Lower lobe of right lung (tissue), 2 donors: ENCODE results near the gene UTS2. TPM values are rescaled to one million over a fixed set of nuclear protein-coding genes. Genes with fewer than 3 reads are reported as not detected.

Experiments
- ATAC-seq, 2 donors: fragments of 200-7000 bp; cut with Tn5 transposase; one replicate each; pipeline ENCODE4 v1.9.1; 2020 to 2022; ENCODE audit warnings: mild to moderate bottlenecking in 2 of 2, moderate library complexity in 2 of 2
- DNase-seq: peaks from one replicate; pipeline ENCODE4 v3.0.0-alpha.2; 2020
- H3K27ac ChIP-seq: fragments of 200-600 bp; one replicate; pipeline ENCODE4 v1.8.0; 2022
- H3K27me3 ChIP-seq: fragments of 200-600 bp; one replicate; pipeline ENCODE4 v1.8.0; 2022; ENCODE audit warnings: low read depth
- H3K36me3 ChIP-seq: fragments of 200-600 bp; one replicate; pipeline ENCODE4 v1.8.0; 2022; ENCODE audit warnings: mild to moderate bottlenecking
- H3K4me1 ChIP-seq: fragments of 200-600 bp; one replicate; pipeline ENCODE4 v1.8.0; 2022
- H3K4me3 ChIP-seq: fragments of 200-600 bp; one replicate; pipeline ENCODE4 v1.8.0; 2022; ENCODE audit warnings: mild to moderate bottlenecking
- H3K9me3 ChIP-seq: fragments of 200-600 bp; one replicate; pipeline ENCODE4 v1.8.0; 2022
- intact Hi-C: fragments of 100-400 bp; cut with DNase I; formaldehyde crosslinking; loops from one replicate; pipeline ENCODE4 v1.11.0; 2022
- total RNA-seq: library from RNA; stranded (reverse); fragmentation: NEBNext Ultra II Directional; extraction: Animal tissue kit (Norgen Biotek cat#: 25700); gene quantifications from one replicate; pipeline ENCODE4 v1.2.1, GENCODE V29; 2021
- TF ChIP-seq, protein P1 (sequence below): fragments of 200-600 bp; IDR thresholded peaks from one replicate; pipeline ENCODE4 v1.8.0; 2022; ENCODE audit warnings: antibody characterized with exemption, mild to moderate bottlenecking
- donor health status: DM: no; HTN: yes; CAD: no; lungs with severe emphysema.

UTS2 gene
- total RNA-seq, 1 donor from 2014 or later: not detected

DNA sequence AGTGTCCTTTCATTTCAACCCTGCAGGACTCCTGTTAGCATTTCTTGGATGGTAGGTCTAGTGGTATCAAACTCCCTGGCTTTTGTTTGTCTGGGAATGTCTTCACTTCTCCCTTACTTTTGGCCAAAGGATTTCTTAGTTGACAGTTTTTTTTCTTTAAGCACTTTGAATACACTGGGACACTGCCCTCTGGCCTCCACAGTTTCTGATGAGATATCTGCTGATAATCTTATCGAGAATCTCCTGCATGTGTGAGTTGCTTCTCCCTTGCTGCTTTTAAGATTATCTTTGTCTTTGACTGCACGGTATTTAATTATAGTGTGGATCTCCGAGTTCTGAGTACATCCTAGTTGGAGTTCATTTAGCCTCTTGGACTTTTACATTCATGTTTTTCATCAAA is 13.3 kb downstream of the UTS2 start:
- peaks cover 9% of the 10 kb centered on the region for H3K9me3 ChIP-seq
- H3K4me1 ChIP-seq: no peaks in the 10 kb centered on the region
- no peak overlapping the region for H3K27ac ChIP-seq
- no peaks in the 10 kb centered on the region for H3K27me3 ChIP-seq
- no peak overlapping the region for H3K4me3 ChIP-seq
- intact Hi-C loops: no loop called here
- no peak for ATAC-seq
- TF ChIP-seq, protein P1, sequence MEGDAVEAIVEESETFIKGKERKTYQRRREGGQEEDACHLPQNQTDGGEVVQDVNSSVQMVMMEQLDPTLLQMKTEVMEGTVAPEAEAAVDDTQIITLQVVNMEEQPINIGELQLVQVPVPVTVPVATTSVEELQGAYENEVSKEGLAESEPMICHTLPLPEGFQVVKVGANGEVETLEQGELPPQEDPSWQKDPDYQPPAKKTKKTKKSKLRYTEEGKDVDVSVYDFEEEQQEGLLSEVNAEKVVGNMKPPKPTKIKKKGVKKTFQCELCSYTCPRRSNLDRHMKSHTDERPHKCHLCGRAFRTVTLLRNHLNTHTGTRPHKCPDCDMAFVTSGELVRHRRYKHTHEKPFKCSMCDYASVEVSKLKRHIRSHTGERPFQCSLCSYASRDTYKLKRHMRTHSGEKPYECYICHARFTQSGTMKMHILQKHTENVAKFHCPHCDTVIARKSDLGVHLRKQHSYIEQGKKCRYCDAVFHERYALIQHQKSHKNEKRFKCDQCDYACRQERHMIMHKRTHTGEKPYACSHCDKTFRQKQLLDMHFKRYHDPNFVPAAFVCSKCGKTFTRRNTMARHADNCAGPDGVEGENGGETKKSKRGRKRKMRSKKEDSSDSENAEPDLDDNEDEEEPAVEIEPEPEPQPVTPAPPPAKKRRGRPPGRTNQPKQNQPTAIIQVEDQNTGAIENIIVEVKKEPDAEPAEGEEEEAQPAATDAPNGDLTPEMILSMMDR: no peak
- H3K36me3 ChIP-seq: peaks cover 100% of the 10 kb centered on the region
- no peak for DNase-seq

DNA sequence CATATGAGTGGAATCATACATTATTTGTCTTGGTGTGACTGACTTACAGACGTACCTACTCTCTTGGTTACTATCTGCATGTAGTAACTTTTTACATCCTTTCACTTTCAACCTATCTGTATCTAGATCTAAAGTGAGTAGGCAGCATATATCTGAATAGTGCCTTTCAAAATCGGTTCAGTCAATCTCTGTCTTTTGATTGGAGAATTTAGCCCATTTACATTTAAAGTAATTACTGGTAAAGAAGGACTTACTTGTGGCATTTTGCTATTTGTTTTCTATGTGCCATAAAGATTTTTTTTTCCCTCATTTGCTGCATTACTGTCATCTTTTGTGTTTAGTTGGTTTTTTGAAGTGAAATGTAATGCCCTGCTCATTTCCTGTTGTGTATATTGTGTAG is 14.2 kb downstream of the UTS2 start:
- ATAC-seq (no peak), DNase-seq (no peak)
- no peak overlapping the region for H3K4me3 ChIP-seq

DNA sequence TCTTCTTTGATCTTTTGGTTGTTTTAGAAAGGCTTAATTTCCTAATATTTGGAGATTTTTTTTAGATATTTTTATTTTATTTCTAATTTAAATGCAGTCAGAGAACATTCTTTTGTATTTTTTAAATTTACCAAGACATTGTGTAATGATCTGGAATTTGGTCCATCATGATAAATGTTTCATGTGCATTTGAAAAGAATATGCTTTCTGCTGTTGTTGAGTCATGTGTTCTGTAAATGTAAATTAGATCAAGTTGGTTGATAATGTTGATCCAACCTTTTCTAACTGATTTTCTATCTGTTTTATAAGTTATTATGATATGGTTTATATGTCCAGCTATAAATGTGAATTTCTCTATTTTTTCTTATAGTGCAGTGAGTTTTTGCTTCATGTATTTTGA is 19.8 kb downstream of the UTS2 start:
- ATAC-seq (no peak), DNase-seq (no peak)
- no peaks in the 10 kb centered on the region for H3K27me3 ChIP-seq
- TF ChIP-seq, protein P1: no peak
- H3K4me3 ChIP-seq: no peak overlapping the region
- no peak overlapping the region for H3K27ac ChIP-seq
- no peaks in the 10 kb centered on the region for H3K4me1 ChIP-seq
- peaks cover 1% of the 10 kb centered on the region for H3K9me3 ChIP-seq
- H3K36me3 ChIP-seq: peaks cover 79% of the 10 kb centered on the region
- intact Hi-C loops: no loop called here

More for the DNA sequence above, 14.2 kb downstream of the UTS2 start:
- Histone ChIP-seq H3K27me3 (no peaks in the 10 kb centered on the region), H3K4me1 (no peaks in the 10 kb centered on the region), H3K27ac (no peak overlapping the region), H3K9me3 (peaks cover 9% of the 10 kb centered on the region), H3K36me3 (peaks cover 100% of the 10 kb centered on the region)
- intact Hi-C loops: no loop called here
- TF ChIP-seq, protein P1: no peak

DNA sequence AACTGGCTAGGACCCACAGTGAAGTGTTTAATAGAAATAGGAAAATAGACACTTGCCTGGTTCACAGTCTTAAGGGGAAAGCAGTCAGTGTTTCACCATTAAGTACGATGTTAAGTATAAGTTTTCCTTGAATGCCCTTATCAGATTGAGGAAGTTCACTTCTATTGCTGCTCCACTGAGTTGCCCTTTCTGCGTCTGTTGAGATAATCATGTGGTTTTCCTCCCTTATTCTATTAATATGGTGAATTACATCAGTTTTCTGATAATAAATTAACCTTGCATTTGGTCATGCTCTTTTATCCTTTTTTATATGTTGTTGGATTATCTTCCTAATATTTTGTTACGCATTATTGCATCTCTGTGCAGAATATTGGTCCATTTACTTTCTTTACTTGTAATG is 21.4 kb downstream of the UTS2 start:
- peaks cover 79% of the 10 kb centered on the region for H3K36me3 ChIP-seq
- DNase-seq: no peak
- TF ChIP-seq, protein P1: no peak
- H3K4me3 ChIP-seq: no peak overlapping the region
- no peaks in the 10 kb centered on the region for H3K27me3 ChIP-seq
- no peak for ATAC-seq
- H3K27ac ChIP-seq: no peak overlapping the region
- intact Hi-C loops: no loop called here
- no peaks in the 10 kb centered on the region for H3K9me3 ChIP-seq
- H3K4me1 ChIP-seq: no peaks in the 10 kb centered on the region

DNA sequence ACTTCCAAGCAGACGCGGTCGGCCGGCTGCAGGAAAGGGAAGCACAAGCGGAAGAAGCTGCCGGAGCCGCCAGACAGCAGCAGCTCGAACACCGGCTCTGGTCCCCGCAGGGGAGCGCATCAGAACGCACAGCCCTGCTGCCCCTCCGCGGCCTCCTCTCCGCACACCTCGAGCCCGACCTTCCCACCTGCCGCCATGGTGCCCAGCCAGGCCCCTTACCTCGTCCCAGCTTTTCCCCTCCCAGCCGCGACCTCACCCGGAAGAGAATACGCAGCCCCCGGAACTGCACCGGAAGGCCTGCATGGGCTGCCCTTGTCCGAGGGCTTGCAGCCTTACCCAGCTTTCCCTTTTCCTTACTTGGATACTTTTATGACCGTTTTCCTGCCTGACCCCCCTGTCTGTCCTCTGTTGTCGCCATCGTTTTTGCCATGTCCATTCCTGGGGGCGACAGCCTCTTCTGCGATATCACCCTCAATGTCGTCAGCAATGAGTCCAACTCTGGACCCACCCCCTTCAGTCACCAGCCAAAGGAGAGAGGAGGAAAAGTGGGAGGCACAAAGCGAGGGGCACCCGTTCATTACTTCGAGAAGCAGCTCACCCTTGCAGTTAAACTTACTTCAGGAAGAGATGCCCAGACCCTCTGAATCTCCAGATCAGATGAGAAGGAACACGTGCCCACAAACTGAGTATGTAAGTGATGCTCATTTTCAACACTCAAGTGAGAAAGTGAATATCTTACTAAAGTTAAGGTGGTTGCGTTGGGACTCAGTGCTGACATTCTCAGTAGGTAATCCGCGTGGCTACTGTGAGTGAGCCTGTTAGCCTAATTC is 25.5 kb downstream of the UTS2 start:
- Histone ChIP-seq H3K36me3 (peaks cover 83% of the 10 kb centered on the region), H3K4me3 (peak overlapping the region; percentile 29)

More for the DNA sequence above, 25.5 kb downstream of the UTS2 start:
- no peaks in the 10 kb centered on the region for H3K27me3 ChIP-seq
- H3K4me1 ChIP-seq: no peaks in the 10 kb centered on the region
- TF ChIP-seq, protein P1: no peak
- intact Hi-C loops: no loop called here
- no peaks in the 10 kb centered on the region for H3K9me3 ChIP-seq
- no peak overlapping the region for H3K27ac ChIP-seq
- DNase-seq: no peak
- no peak for ATAC-seq
